IMR-90 (cell line): ENCODE data around the gene SLC9A1. TPM values are rescaled to one million over a fixed set of nuclear protein-coding genes. Genes with fewer than 3 reads are reported as not detected.
A peak's percentile ranks its signal among the peaks of the same experiment; 100 is the strongest.

ENCODE experiments used
- ATAC-seq: fragments of 200-7000 bp; cut with Tn5 transposase; 2 replicates; pipeline ENCODE4 v1.9.1; 2020; ENCODE audit warnings: low read depth, mild to moderate bottlenecking, moderate library complexity
- BruUV-seq: library from RNA; stranded (reverse); fragments of 400-500 nt; replicated peaks from 2 replicates; lab custom pipeline; 2021; lab: Mats Ljungman, UMichigan
- CTCF ChIA-PET: fragments of 300-600 bp; formaldehyde crosslinking; extraction: SDS; loops from one replicate; lab custom pipeline; 2021; ENCODE audit warnings: antibody characterized with exemption; lab: Yijun Ruan, JAX
- POLR2A ChIA-PET: fragments of 300-600 bp; sonication (Branson Sonifier 250); formaldehyde crosslinking; loops from one replicate; lab custom pipeline; 2022; ENCODE audit warnings: antibody characterized with exemption; ENCODE audit not compliant: unreplicated experiment; lab: Charles Lee
- DNase-seq: peaks from one replicate; pipeline ENCODE4 v3.0.0; 2013
- H2AFZ ChIP-seq: replicated peaks from 2 replicates; pipeline ENCODE3; 2013; ENCODE audit warnings: low read length, mild to moderate bottlenecking; ENCODE audit not compliant: poor library complexity
- H2AK5ac ChIP-seq: 2 replicates; pipeline ENCODE4 v1.6.1; 2013; ENCODE audit warnings: low read depth, low read length, inconsistent platforms
- H2AK9ac ChIP-seq: replicated peaks from 2 replicates; pipeline ENCODE3; 2013; ENCODE audit warnings: mild to moderate bottlenecking, low read depth, low read length, moderate library complexity; ENCODE audit not compliant: poor library complexity
- H2BK120ac ChIP-seq: 2 replicates; pipeline ENCODE4 v1.6.1; 2013; ENCODE audit warnings: low read depth, low read length, inconsistent platforms
- H2BK15ac ChIP-seq: 3 replicates; pipeline ENCODE4 v1.6.1; 2013; ENCODE audit warnings: low read depth, low read length, inconsistent platforms
- H2BK20ac ChIP-seq: 2 replicates; pipeline ENCODE4 v1.6.1; 2013; ENCODE audit warnings: low read depth, mild to moderate bottlenecking, inconsistent platforms, low read length, moderate library complexity
- H2BK5ac ChIP-seq: 2 replicates; pipeline ENCODE4 v1.6.1; 2013; ENCODE audit warnings: mild to moderate bottlenecking, low read depth, low read length, inconsistent platforms; ENCODE audit not compliant: poor library complexity, severe bottlenecking
- H3K14ac ChIP-seq: replicated peaks from 2 replicates; pipeline ENCODE4 v1.6.1; 2013; ENCODE audit warnings: low read depth, low read length, inconsistent platforms
- H3K18ac ChIP-seq: 2 replicates; pipeline ENCODE4 v1.6.1; 2013; ENCODE audit warnings: low read depth, low read length, control low read depth
- H3K23ac ChIP-seq: 2 replicates; pipeline ENCODE4 v1.6.1; 2013; ENCODE audit warnings: low read depth, low read length, inconsistent platforms
- H3K27ac ChIP-seq: 2 replicates; pipeline ENCODE4 v1.5.1; 2013; ENCODE audit warnings: mild to moderate bottlenecking, control low read depth, low read length; ENCODE audit not compliant: insufficient read depth
- H3K27me3 ChIP-seq: 2 replicates; pipeline ENCODE4 v1.6.1; 2013; ENCODE audit warnings: low read length; ENCODE audit not compliant: control insufficient read depth, insufficient read depth
- H3K36me3 ChIP-seq: 2 replicates; pipeline ENCODE4 v1.6.1; 2013; ENCODE audit warnings: low read length, mixed read lengths; ENCODE audit not compliant: control insufficient read depth, insufficient read depth
- H3K4ac ChIP-seq: 2 replicates; pipeline ENCODE4 v1.6.1; 2013; ENCODE audit warnings: low read depth, low read length, inconsistent platforms
- H3K4me1 ChIP-seq: 2 replicates; pipeline ENCODE4 v1.6.1; 2013; ENCODE audit warnings: low read length, mixed read lengths; ENCODE audit not compliant: control insufficient read depth, insufficient read depth
- H3K4me2 ChIP-seq: 2 replicates; pipeline ENCODE4 v1.6.1; 2013; ENCODE audit warnings: low read depth, mild to moderate bottlenecking, control low read depth, low read length, moderate library complexity
- H3K4me3 ChIP-seq: 2 replicates; pipeline ENCODE4 v1.5.1; 2013; ENCODE audit warnings: low read depth, mild to moderate bottlenecking, control low read depth, low read length, moderate library complexity; ENCODE audit not compliant: insufficient read depth
- H3K56ac ChIP-seq: 2 replicates; pipeline ENCODE4 v1.6.1; 2013; ENCODE audit warnings: low read length, inconsistent platforms; ENCODE audit not compliant: insufficient read depth; ENCODE audit errors: extremely low read depth
- H3K79me1 ChIP-seq, 2 experiments: 2 replicates each; pipeline ENCODE4 v1.6.1; 2013; ENCODE audit warnings: low read length in 2 of 2, inconsistent platforms in 1 of 2, low read depth in 1 of 2
- H3K9ac ChIP-seq: 2 replicates; pipeline ENCODE4 v1.6.1; 2013; ENCODE audit warnings: low read depth, low read length, control low read depth
- H3K9me1 ChIP-seq: 2 replicates; pipeline ENCODE4 v1.6.1; 2013; ENCODE audit warnings: low read length, inconsistent platforms; ENCODE audit not compliant: insufficient read depth
- H3K9me3 ChIP-seq: 2 replicates; pipeline ENCODE4 v1.6.1; 2013; ENCODE audit warnings: low read length; ENCODE audit not compliant: control insufficient read depth, insufficient read depth
- H4K20me1 ChIP-seq: 2 replicates; pipeline ENCODE4 v1.6.1; 2013; ENCODE audit warnings: low read length, inconsistent platforms; ENCODE audit not compliant: insufficient read depth
- H4K5ac ChIP-seq: 2 replicates; pipeline ENCODE4 v1.6.1; 2013; ENCODE audit warnings: mild to moderate bottlenecking, low read depth, low read length, control low read depth
- H4K8ac ChIP-seq, 2 experiments: 2 replicates each; pipeline ENCODE4 v1.6.1; 2013; ENCODE audit warnings: low read depth in 2 of 2, low read length in 2 of 2, control low read depth in 1 of 2, inconsistent platforms in 1 of 2
- H4K91ac ChIP-seq: 2 replicates; pipeline ENCODE4 v1.6.1; 2013; ENCODE audit warnings: low read depth, low read length, inconsistent platforms; ENCODE audit not compliant: insufficient read depth
- BHLHE40 ChIP-seq: fragments of 150-350 bp; IDR thresholded peaks from 2 replicates; pipeline ENCODE4 v1.6.1; 2016; ENCODE audit warnings: mild to moderate bottlenecking, low read depth, low read length
- CEBPB ChIP-seq: IDR thresholded peaks from 2 replicates; pipeline ENCODE4 v1.6.1; 2012; ENCODE audit warnings: low read depth, low read length, improper control_type of control experiment
- CHD1 ChIP-seq: IDR thresholded peaks from 2 replicates; pipeline ENCODE4 v1.6.1; 2012; ENCODE audit warnings: low read depth, low read length, improper control_type of control experiment
- FOS ChIP-seq: fragments of 150-350 bp; IDR thresholded peaks from 2 replicates; pipeline ENCODE4 v1.6.1; 2016; ENCODE audit warnings: low read depth, low read length
- MAFK ChIP-seq: IDR thresholded peaks from 2 replicates; pipeline ENCODE4 v1.6.1; 2012; ENCODE audit warnings: low read depth, low read length, improper control_type of control experiment
- MAZ ChIP-seq: IDR thresholded peaks from 2 replicates; pipeline ENCODE4 v1.6.1; 2012; ENCODE audit warnings: low read depth, mild to moderate bottlenecking, low read length, improper control_type of control experiment, moderate library complexity, borderline replicate concordance
- MXI1 ChIP-seq: IDR thresholded peaks from 2 replicates; pipeline ENCODE4 v1.6.1; 2012; ENCODE audit warnings: low read depth, mild to moderate bottlenecking, low read length, moderate library complexity, borderline replicate concordance
- NFE2L2 ChIP-seq: fragments of 150-350 bp; IDR thresholded peaks from 2 replicates; pipeline ENCODE4 v1.6.1; 2016; ENCODE audit warnings: low read depth, mild to moderate bottlenecking, low read length
- POLR2A ChIP-seq: IDR thresholded peaks from 2 replicates; pipeline ENCODE4 v1.6.1; 2012; ENCODE audit warnings: mild to moderate bottlenecking, low read depth, low read length
- RAD21 ChIP-seq: IDR thresholded peaks from 2 replicates; pipeline ENCODE4 v1.6.1; 2012; ENCODE audit warnings: low read length, improper control_type of control experiment
- RCOR1 ChIP-seq: IDR thresholded peaks from 2 replicates; pipeline ENCODE4 v1.6.1; 2012; ENCODE audit warnings: mild to moderate bottlenecking, low read length, improper control_type of control experiment; ENCODE audit not compliant: insufficient replicate concordance
- RFX5 ChIP-seq: IDR thresholded peaks from 2 replicates; pipeline ENCODE4 v1.8.0; 2012; ENCODE audit warnings: low read depth, mild to moderate bottlenecking, low read length, moderate library complexity
- SMC3 ChIP-seq: fragments of 150-350 bp; IDR thresholded peaks from 2 replicates; pipeline ENCODE4 v1.6.1; 2016; ENCODE audit warnings: low read depth, mild to moderate bottlenecking, antibody characterized with exemption, low read length, moderate library complexity
- USF2 ChIP-seq: fragments of 150-350 bp; IDR thresholded peaks from 2 replicates; pipeline ENCODE4 v1.6.1; 2017; ENCODE audit warnings: mild to moderate bottlenecking, antibody characterized with exemption, low read length, low read depth
- WGBS, 2 experiments: methylation state at CpG; one replicate each; pipeline versions ENCODE4 v1.1.5 to v1.1.7; 2013; ENCODE audit warnings: missing lambda C conversion rate in 2 of 2; ENCODE audit not compliant: insufficient read length in 1 of 2; ENCODE audit errors: extremely low coverage in 2 of 2; 5-methylcytosine and 5-hydroxymethylcytosine counted together
- dilution Hi-C: fragments of 300-500 bp; cut with HindIII; formaldehyde crosslinking; loops from one replicate; pipeline ENCODE4 v1.14.3; 2018; ENCODE audit warnings: low sequenced_read_pairs; ENCODE audit not compliant: unreplicated experiment
- in situ Hi-C: fragments of 300-500 bp; cut with MboI; formaldehyde crosslinking; loops from 3 replicates; pipeline ENCODE4 v1.14.3; 2019; ENCODE audit warnings: low sequenced_read_pairs, inconsistent platforms, mixed read lengths
- intact Hi-C: fragments of 100-400 bp; cut with micrococcal nuclease; formaldehyde crosslinking; loops from 2 replicates; pipeline ENCODE4 v1.10.0; 2022
- polyA plus RNA-seq, 3 experiments: library from polyadenylated mRNA; depleted of rRNA; stranded (reverse); fragments of >200 nt; gene quantifications; 2 replicates each; pipeline ENCODE4 v1.2.3, GENCODE V29; 2012; ENCODE audit warnings: low replicate concordance in 1 of 3
- total RNA-seq: library from RNA; depleted of rRNA; stranded (reverse); fragments of >200 nt; gene quantifications from 2 replicates; pipeline ENCODE4 v1.2.3, GENCODE V29; 2012
- TF ChIP-seq, protein P1 (sequence below): fragments of 150-350 bp; IDR thresholded peaks from 2 replicates; pipeline ENCODE4 v1.6.1; 2016; ENCODE audit warnings: low read depth, mild to moderate bottlenecking, low read length, moderate library complexity, borderline replicate concordance

SLC9A1 gene
- total and polyA plus RNA-seq, 2 of the 4 experiments (the other 2 are of a cell fraction): 2.0 to 21.2 TPM

DNA sequence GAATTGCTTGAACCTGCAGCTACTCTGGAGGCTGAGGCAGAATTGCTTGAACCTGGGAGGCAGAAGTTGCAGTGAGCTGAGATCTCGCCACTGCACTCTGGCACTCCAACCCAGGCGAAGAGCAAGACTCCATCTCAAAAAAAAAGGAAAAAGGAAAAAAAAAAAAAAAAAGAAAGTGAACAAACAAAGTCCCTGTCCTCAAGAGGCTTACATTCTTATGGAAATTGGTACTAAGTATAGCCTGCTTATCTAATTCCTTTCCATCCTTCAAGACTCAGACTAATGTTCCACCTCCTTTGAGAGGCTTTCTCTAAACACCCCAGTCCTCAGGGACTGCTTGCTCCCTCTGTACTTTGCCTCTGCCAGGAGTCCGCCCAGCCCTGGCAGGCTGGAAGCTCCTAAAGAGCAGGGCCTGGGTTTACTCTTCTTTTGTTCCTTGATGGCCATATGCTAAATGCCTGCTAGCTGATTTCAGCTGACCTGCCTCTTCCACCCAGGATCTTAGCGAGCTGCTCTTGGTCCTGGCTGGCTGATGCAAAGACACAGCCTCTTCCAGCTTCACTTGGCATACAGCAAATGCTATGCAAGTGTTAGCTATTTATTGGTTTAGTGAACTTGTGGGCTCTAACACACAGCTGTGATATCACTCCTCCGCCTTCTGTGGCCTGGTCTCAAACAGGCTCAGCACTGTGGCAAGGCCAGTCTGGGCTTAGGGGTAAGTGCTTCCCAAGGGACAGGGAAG, 9.8 kb downstream of the SLC9A1 start:
- POLR2A ChIA-PET: interaction anchor here (1.4 kb wide), 1 partner anchor 10 kb away, joined by 6 read pairs; the partner anchor contains the start of gene SLC9A1
- H3K14ac ChIP-seq: peak overlapping the region; percentile 72
- no peaks in the 10 kb centered on the region for H3K27me3 ChIP-seq
- H2BK20ac ChIP-seq: peak overlapping the region; percentile 53
- peak overlapping the region; percentile 68 for H3K27ac ChIP-seq
- H3K79me1 ChIP-seq: peaks cover 26 to 92% of the 10 kb centered on the region in 2 experiments
- peak overlapping the region; percentile 60 for H2AFZ ChIP-seq
- H2BK15ac ChIP-seq: peak overlapping the region; percentile 22; the same call in 1 of the 3 replicates
- H4K20me1 ChIP-seq: peaks cover 47% of the 10 kb centered on the region; the same call in 1 of the 2 replicates
- no peak overlapping the region for H3K4me3 ChIP-seq
- CTCF ChIA-PET: interaction anchor here (1.5 kb wide), 1 partner anchor 33 kb away, joined by 8 read pairs; no protein-coding TSS in a partner anchor
- no peaks in the 10 kb centered on the region for H3K36me3 ChIP-seq
- dilution Hi-C loops: no loop called here
- H2AK5ac ChIP-seq: peak overlapping the region; percentile 90
- peak overlapping the region; percentile 75 for H2BK120ac ChIP-seq
- H3K9me3 ChIP-seq: no peaks in the 10 kb centered on the region
- peak; percentile 87 for DNase-seq
- H3K9ac ChIP-seq: peak overlapping the region; percentile 25; the same call in 1 of the 2 replicates
- TF ChIP-seq SMC3 (no peak), RCOR1 (no peak), MAZ (no peak), MXI1 (no peak), RFX5 (no peak), MAFK (no peak), POLR2A (peak; percentile 30; the same call in 1 of the 2 replicates), NFE2L2 (no peak), CEBPB (0 out of 2 replicates have a peak, but pooled peaks have one; percentile 4), FOS (no peak), USF2 (no peak), CHD1 (no peak), RAD21 (no peak), BHLHE40 (no peak)
- TF ChIP-seq, protein P1, sequence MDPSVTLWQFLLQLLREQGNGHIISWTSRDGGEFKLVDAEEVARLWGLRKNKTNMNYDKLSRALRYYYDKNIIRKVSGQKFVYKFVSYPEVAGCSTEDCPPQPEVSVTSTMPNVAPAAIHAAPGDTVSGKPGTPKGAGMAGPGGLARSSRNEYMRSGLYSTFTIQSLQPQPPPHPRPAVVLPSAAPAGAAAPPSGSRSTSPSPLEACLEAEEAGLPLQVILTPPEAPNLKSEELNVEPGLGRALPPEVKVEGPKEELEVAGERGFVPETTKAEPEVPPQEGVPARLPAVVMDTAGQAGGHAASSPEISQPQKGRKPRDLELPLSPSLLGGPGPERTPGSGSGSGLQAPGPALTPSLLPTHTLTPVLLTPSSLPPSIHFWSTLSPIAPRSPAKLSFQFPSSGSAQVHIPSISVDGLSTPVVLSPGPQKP: no peak
- peak overlapping the region; percentile 42; the same call in 1 of the 2 replicates for H3K56ac ChIP-seq
- H3K18ac ChIP-seq: peak overlapping the region; percentile 22
- H2AK9ac ChIP-seq: peak overlapping the region; percentile 93
- peak overlapping the region; percentile 69 for H4K91ac ChIP-seq
- peak overlapping the region; percentile 29 for H3K23ac ChIP-seq
- WGBS, 2 experiments: no CpG with 5 or more reads among the region's 5 CpGs
- in situ Hi-C loops: no loop called here
- peak overlapping the region; percentile 70 for H2BK5ac ChIP-seq
- peak; percentile 67 for ATAC-seq
- intact Hi-C loops: loop anchor here (1.0 kb wide), 1 partner anchor 24 kb away; no protein-coding TSS in a partner anchor
- H3K4me1 ChIP-seq: peaks cover 18% of the 10 kb centered on the region
- H3K4ac ChIP-seq: peak overlapping the region; percentile 86
- no TSS peak for BruUV-seq
- peak overlapping the region; percentile 39; the same call in 1 of the 2 replicates for H3K4me2 ChIP-seq
- H4K5ac ChIP-seq: peak overlapping the region; percentile 14; the same call in 1 of the 2 replicates
- H3K9me1 ChIP-seq: peaks cover 23% of the 10 kb centered on the region
- H4K8ac ChIP-seq: peak overlapping the region; percentile 1 to 53; a peak in 3 of 4 replicates
